Skeletal muscle tissue (tissue), 4 donors: ENCODE measurements around the gene HIVEP2. TPM values are rescaled to one million over a fixed set of nuclear protein-coding genes. Genes with fewer than 3 reads are reported as not detected.

ENCODE experiments used
- H3K27ac ChIP-seq: one replicate; pipeline ENCODE4 v1.7.0; 2013; ENCODE audit warnings: mild to moderate bottlenecking, low read depth, low read length, inconsistent platforms
- H3K27me3 ChIP-seq, 3 donors: one replicate each; pipeline ENCODE4 v1.7.0; 2013; ENCODE audit warnings: low read length in 3 of 3; ENCODE audit not compliant: control insufficient read depth in 3 of 3, insufficient read depth in 3 of 3
- H3K36me3 ChIP-seq, 3 donors: one replicate each; pipeline ENCODE4 v1.7.0; 2013; ENCODE audit warnings: low read length in 3 of 3; ENCODE audit not compliant: control insufficient read depth in 3 of 3, insufficient read depth in 3 of 3
- H3K4me1 ChIP-seq, 3 donors: one replicate each; pipeline ENCODE4 v1.7.0; 2013; ENCODE audit warnings: low read length in 3 of 3, mild to moderate bottlenecking in 3 of 3; ENCODE audit not compliant: control insufficient read depth in 3 of 3, insufficient read depth in 3 of 3
- H3K4me3 ChIP-seq, 3 donors: one replicate each; pipeline ENCODE4 v1.7.0; 2013; ENCODE audit warnings: low read length in 3 of 3
- H3K9ac ChIP-seq, 3 donors: one replicate each; pipeline ENCODE4 v1.7.0; 2013; ENCODE audit warnings: low read length in 3 of 3, mild to moderate bottlenecking in 3 of 3, moderate library complexity in 2 of 3, low read depth in 1 of 3
- H3K9me3 ChIP-seq, 3 donors: one replicate each; pipeline ENCODE4 v1.7.0; 2013; ENCODE audit warnings: low read length in 3 of 3; ENCODE audit not compliant: control insufficient read depth in 3 of 3
- total RNA-seq: library from RNA; depleted of rRNA; stranded (reverse); fragments of >200 nt; gene quantifications from one replicate; pipeline ENCODE4 v1.2.3, GENCODE V29; 2014
- donor health status: Osteomylitis.

HIVEP2 gene
- total RNA-seq, 1 donor from 2014 or later, result 17.7 TPM

DNA sequence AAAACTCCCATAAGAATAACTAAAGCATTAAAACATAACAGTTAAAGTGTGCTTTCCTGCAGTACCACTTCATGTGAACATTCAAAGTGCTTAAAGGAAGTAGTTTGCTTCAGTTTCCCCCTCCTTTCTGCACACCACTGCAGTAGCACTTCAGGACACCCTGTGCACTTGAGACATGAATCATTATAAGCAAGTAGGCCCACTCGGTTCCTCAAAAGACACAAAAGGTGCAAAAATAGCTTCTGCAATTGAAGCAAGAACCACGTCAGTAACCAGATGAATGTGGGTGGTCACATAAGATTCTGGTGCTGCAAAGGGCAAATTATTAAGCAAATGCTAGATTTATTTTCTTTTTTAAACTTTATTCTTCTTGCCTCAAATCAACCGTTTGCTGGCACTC is 160.6 kb downstream of the HIVEP2 start:
- no peak overlapping the region for H3K4me3 ChIP-seq
- H3K9ac ChIP-seq, result no peak overlapping the region
- H3K4me1 ChIP-seq, result no peaks in the 10 kb centered on the region
- H3K27ac ChIP-seq, result no peak overlapping the region
- H3K9me3 ChIP-seq, result no peaks in the 10 kb centered on the region
- H3K36me3 ChIP-seq, result peaks cover 0 to 2% (median 0%) of the 10 kb centered on the region in 3 donors
- H3K27me3 ChIP-seq, result no peaks in the 10 kb centered on the region

DNA sequence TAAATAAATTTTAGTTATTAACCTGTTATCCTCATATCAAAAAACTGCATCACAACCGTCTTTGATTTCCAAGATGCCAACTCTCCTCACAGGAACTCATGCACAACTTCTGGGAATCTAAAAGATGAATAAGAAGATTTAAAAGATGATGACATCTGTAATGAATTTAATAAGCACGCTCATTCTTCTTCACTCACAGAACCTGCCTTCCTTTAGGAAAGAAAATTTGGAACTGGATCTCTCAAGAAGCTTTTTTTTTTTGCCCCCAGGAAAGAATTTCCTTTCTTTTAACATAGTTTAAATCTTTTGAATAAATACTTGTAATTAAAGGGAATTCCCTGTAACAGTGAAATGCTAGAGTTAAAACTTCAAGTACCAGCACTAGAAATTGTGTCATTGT is 161.5 kb downstream of the HIVEP2 start:
- Histone ChIP-seq H3K27ac (no peak overlapping the region), H3K9me3 (no peaks in the 10 kb centered on the region), H3K4me1 (no peaks in the 10 kb centered on the region), H3K27me3 (no peaks in the 10 kb centered on the region), H3K36me3 (peaks cover 0 to 2% (median 0%) of the 10 kb centered on the region in 3 donors), H3K9ac (no peak overlapping the region), H3K4me3 (no peak overlapping the region)

DNA sequence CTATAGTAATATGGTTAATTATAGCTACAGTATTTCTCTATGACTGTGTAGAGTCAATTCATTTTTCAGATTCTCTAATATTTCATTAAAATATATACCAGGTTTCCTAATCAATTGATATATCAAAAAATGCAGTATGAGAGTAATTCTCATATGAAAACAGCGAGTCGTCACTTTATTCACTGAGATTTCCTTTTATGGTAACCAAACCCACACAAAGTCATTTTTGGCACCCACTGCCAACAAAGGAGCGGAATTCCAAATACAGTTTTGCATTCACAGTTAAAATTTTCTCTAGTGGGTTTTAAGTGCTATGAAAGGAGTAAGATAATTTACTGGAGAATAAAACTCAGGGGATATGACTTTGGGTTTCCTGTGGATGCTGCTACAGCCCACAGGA is 163.8 kb downstream of the HIVEP2 start:
- Histone ChIP-seq H3K36me3 (peaks cover 0 to 2% (median 0%) of the 10 kb centered on the region in 3 donors), H3K9me3 (no peaks in the 10 kb centered on the region), H3K9ac (no peak overlapping the region), H3K4me1 (no peaks in the 10 kb centered on the region), H3K27ac (no peak overlapping the region), H3K4me3 (no peak overlapping the region), H3K27me3 (no peaks in the 10 kb centered on the region)

DNA sequence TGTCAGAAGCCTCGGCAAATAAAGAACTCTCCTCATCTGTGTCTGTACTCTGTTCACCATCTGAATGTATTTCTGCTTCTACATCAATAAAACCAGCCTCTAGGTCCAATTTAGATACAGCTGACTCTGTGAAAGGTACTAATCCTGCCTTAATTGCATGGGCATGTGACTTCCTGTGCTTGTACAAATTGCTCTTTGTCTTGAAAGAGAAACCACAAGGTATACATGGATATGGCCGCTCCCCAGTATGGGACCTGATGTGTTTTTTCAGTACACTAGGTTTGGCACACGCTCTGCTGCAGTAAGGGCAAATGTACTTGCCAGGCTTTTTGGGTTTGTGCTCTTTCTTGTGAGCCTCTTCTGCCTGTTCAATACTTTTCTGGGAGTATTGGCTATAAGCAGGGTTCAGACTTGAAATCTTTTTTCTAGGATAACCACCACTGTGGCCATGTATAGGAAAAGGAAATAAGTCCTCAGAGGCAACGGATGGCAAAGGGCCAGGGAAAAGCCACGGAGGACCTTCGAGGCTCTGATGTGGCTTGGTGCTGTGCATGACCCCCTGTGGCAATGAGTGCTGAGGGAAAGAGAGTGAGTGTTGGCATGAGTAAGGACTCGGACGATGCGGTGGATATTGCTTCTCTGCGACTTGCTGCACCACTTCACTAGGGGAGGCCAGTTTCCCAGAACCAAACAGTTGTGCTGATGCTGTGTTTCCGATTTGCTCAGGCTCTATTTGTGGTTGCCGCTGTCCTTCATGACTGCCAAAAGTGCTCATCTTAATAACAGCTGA is 170.9 kb downstream of the HIVEP2 start:
- Histone ChIP-seq H3K27ac (no peak overlapping the region), H3K27me3 (no peaks in the 10 kb centered on the region)

DNA sequence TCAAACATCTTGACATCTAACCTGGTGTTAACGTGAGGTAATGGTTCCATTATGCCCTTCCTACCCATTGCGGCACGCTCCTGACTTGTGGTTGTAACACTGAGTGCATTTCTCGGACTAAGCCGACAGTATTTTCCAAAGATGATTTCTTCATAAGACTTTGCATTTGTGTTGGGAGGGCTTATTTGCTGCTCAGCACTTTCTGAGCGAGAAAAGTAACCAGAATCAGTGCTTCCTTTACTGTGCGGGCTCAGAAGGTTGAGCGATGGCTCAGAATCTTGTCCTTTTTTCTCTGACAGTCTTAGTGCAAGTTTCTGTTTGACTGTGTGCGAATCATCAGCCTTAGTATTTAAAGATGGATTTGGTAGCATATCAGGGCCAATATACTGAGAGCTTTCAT is 171.7 kb downstream of the HIVEP2 start:
- no peak overlapping the region for H3K27ac ChIP-seq
- H3K9ac ChIP-seq, result no peak overlapping the region
- H3K4me3 ChIP-seq, result no peak overlapping the region
- no peaks in the 10 kb centered on the region for H3K27me3 ChIP-seq
- no peaks in the 10 kb centered on the region for H3K9me3 ChIP-seq
- H3K4me1 ChIP-seq, result no peaks in the 10 kb centered on the region
- peaks cover 43 to 53% (median 47%) of the 10 kb centered on the region in 3 donors for H3K36me3 ChIP-seq

More for the DNA sequence above, 170.9 kb downstream of the HIVEP2 start:
- H3K4me3 ChIP-seq, result no peak overlapping the region
- H3K9me3 ChIP-seq, result no peaks in the 10 kb centered on the region
- H3K9ac ChIP-seq, result no peak overlapping the region
- H3K36me3 ChIP-seq, result peaks cover 43 to 53% (median 47%) of the 10 kb centered on the region in 3 donors
- no peaks in the 10 kb centered on the region for H3K4me1 ChIP-seq

DNA sequence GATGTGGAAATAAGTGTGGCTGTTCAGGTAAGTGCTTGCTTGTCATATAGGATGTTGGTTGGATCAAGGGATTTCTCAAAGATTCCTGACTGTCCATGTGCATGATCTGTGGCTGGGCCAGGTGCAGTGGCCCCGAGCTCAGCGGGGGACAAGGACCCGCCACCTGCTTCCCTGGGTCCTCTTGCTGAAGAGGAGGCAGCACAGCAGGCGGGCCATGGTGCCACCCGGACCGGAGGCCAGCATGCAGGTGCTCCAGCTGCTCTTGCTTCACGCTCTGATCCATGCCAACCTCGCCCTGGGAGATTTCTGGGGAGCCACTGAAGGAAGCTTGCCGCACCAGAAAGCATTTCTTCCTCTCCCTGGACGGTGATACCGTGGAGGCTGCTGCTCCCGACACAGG is 173.8 kb downstream of the HIVEP2 start:
- Histone ChIP-seq H3K4me3 (no peak overlapping the region), H3K9me3 (no peaks in the 10 kb centered on the region), H3K4me1 (no peaks in the 10 kb centered on the region), H3K27me3 (no peaks in the 10 kb centered on the region), H3K36me3 (peaks cover 47 to 60% (median 52%) of the 10 kb centered on the region in 3 donors), H3K9ac (no peak overlapping the region), H3K27ac (no peak overlapping the region)

DNA sequence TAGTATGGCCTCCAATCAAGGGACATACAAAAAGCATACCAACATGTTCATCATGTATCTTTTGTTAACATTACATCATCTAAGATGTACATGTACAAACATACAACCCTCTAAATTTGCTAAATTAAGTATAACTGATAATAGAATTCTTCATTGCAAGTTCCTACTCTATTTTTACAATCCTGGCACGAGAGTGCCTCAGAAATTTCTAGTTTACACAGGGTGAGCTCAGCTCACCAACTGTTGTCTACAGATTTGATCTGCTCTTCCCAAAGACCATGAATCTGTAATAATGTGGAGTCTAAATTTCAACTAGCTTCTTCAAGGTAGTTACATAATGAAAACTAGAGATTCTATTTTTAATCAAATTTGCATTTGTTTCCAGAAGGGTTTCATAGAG is 179.7 kb downstream of the HIVEP2 start:
- H3K9me3 ChIP-seq, result no peaks in the 10 kb centered on the region
- no peak overlapping the region for H3K27ac ChIP-seq
- H3K36me3 ChIP-seq, result peaks cover 16 to 35% (median 18%) of the 10 kb centered on the region in 3 donors
- H3K27me3 ChIP-seq, result no peaks in the 10 kb centered on the region
- no peak overlapping the region for H3K9ac ChIP-seq
- no peaks in the 10 kb centered on the region for H3K4me1 ChIP-seq
- H3K4me3 ChIP-seq, result no peak overlapping the region

DNA sequence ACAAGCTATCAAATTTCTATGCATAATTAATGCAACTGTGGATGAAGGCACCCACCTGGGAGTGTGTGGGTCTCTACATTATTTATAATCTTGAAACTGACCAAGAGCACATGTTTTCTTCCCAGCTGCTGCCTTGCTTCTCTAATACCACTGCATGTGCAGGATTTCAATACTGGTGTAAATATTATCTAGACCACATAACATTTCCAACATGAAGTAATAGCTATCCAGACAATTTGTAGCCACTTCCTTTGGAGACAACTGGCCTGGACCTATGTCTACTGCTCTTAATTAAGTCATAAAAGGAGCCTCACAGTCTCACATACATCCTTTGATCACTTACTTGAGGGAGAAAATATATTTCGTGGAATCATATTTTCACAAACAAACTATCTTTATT is 180.7 kb downstream of the HIVEP2 start:
- Histone ChIP-seq H3K27ac (no peak overlapping the region), H3K4me1 (no peaks in the 10 kb centered on the region), H3K4me3 (no peak overlapping the region), H3K36me3 (peaks cover 18 to 36% (median 20%) of the 10 kb centered on the region in 3 donors), H3K9ac (no peak overlapping the region), H3K27me3 (no peaks in the 10 kb centered on the region), H3K9me3 (no peaks in the 10 kb centered on the region)

DNA sequence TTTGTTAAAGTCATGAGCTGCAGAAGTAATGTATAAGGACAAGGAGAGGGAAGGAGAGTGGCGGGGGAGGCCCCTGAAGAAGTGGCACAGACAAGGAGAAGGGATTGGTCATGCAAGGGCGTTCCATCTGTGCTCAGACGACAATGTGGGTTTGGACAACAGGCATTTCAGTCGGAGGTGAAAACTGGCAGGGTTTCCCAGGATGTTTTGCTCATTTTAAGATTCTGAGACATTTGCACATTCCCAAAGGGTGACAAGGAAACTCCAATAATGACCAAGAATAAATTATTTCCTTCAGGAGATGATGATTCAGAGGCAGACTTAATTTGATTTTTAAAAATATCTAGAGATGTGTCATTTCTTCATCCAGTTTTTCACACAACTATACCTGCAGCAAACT is 181.8 kb downstream of the HIVEP2 start:
- no peak overlapping the region for H3K27ac ChIP-seq
- H3K36me3 ChIP-seq, result peaks cover 18 to 43% (median 30%) of the 10 kb centered on the region in 3 donors
- H3K4me1 ChIP-seq, result no peaks in the 10 kb centered on the region
- no peak overlapping the region for H3K4me3 ChIP-seq
- no peak overlapping the region for H3K9ac ChIP-seq
- H3K9me3 ChIP-seq, result no peaks in the 10 kb centered on the region
- no peaks in the 10 kb centered on the region for H3K27me3 ChIP-seq

DNA sequence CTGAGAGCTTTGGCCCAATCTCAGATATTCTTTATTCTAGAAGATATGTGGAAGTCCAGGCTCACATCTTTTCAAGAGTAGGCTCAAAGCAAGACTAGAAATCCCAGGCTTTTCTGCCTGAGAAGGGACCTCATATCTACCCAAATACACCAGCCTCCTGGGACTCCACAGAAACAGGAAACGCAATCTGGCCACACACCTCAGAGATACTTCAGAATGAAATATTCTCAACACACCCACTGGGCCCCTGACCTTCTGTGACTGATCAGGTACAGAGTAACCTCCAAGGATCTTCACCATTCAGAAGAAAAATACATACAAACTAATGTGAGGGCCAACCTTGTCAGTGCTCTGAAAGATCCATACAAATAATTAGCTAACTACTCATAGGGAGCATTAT is 183.2 kb downstream of the HIVEP2 start:
- Histone ChIP-seq H3K4me3 (no peak overlapping the region), H3K27me3 (no peaks in the 10 kb centered on the region), H3K36me3 (peaks cover 17 to 45% (median 38%) of the 10 kb centered on the region in 3 donors), H3K9me3 (no peaks in the 10 kb centered on the region), H3K27ac (no peak overlapping the region), H3K9ac (no peak overlapping the region), H3K4me1 (no peaks in the 10 kb centered on the region)
